T-helper 22 cell (primary cell): ENCODE data around the gene STAMBP.
"Not testable (repeated sequence)": the region's sequence is repeated elsewhere in the genome, so short reads cannot be mapped to it uniquely, and the experiment has no call there.

Experiments used
- DNase-seq: peaks from one replicate; pipeline ENCODE4 v3.0.0-alpha.2; 2020; ENCODE audit warnings: low read depth

STAMBP gene

DNA sequence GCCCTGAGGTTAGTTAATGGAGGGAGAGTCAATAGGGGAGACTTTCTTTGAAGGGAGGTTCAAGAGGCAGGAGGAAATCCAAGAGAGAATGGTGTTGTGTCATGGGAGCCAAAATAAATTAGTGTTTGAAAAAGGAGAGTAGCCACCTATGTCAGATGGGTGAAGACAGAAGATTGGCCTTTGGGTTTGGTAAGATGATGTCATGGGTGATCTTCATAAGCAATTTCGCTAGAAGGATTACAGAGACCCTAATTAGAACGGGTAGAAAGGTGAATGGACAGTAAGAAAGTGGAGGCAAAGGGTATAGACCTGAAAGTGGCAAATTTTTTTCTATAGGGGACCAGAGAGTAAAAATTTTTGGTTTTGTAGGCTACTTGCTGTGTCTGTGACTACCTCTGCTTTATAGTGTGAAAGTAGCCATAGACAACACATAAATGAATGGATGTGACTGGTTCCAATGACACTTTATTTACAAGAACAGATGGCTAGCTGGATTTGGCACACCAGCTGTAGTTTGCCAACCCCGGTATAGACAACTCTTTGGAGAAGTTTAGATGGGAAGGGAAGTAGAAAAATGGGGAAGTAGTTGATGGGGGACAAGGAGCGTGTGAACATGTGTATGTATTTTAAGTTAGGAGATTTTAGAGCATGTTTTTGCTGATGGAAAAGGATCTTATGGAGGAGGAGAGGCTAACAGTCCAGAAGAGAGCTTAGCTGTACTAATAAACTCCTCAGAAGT is 9.3 kb downstream of the STAMBP start:
- no peak for DNase-seq

DNA sequence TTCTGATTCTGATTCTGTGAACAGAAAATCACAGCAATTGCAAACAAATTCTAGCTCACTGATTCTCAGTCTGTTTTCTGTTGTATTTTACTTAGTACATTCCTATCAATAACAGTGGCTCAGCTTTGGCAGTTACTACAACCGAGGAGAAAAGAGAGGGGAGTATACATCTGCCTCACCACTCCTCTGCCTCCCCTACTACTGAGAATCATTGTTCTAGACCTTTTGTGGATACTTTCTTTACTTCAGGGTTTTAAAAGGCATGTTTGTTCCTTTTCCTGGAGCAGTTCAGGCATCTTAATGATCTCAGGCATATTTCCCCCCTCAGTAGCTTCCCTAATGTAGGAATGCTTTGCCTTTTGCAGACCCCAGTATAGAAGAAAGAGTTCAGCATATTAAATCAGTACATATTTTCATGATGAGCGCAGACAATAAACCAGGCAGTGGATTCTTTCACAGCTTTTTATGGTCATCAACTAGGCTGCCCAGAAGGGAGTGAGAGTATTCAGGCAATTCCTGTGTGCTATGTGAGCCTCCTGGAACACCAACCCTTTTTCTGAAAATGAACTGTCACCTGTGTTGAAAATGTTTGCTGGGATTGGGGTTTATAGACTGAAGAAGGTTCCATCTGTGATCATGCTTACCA is 10.3 kb downstream of the STAMBP start:
- no peak for DNase-seq

DNA sequence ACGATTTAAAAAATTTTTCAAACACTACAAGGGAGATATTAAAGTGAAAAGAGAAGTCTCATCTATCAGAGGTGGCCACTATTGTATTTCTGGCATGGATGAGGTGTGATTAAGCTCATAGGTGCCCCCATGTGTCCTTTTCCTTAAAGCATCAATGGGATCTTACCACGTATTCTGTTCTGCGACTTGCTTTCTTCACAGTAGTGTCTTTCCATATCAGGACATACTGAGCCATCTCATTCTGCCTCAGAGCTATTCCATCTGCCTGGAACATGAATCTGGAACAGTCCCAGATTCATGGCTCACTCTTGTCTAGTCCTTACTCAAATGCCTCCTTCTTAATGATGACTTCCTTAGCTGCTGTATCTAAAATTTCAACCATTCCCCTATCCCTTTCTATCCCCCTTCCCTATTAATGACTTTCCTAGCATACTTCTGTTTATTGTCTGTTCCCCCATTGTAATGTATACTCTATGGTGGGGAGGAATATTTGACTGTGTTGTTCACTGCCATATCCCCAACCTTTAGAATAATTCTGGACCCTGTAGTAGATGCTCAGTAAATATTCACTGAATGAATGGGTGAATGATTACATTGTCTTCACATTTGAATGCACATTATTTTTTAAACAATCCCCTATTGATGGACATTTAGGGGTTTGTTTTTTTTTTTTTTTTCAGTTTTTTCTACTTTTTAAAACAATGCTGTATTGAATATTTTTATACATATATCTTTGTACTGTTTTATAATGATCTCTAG is 11.1 kb downstream of the STAMBP start:
- no peak for DNase-seq

DNA sequence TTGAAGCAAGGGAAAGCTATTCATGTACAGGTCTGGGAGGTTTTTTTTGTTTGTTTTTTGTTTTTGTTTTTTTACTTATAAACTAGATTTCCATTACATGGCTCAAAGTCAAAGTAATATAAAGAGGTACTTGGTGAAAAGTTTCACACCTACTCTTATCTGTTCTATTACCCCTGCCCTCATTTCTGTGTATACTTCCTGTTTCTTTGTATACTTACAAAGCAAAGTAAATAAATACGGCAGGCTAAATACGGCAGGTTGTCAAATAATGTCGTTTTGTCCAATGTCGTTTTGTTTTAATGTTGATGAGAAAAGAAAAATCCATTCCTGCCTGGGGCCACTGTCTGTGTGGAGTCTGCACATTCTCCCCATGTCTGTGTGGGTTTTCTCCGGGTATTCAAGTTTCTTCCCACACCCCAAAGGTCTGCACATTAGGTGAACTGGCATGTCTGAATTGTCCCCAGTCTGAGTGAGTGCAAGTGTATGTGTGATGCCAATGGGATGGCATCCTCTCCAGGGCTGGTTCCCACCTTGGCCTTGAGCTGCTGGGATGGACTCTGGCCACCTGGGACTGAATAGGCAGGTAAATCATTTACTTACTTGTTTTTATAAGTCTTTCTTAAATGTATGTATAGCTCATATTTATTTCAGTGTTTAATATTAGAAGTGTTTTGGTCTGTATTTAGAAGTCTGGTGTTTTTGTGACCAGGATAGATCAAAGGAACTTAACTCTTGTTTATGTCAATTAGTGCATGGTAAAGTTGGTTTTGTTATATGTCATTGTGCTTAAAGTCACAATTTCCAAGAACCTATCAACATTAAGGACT is 13.4 kb downstream of the STAMBP start:
- no peak for DNase-seq

DNA sequence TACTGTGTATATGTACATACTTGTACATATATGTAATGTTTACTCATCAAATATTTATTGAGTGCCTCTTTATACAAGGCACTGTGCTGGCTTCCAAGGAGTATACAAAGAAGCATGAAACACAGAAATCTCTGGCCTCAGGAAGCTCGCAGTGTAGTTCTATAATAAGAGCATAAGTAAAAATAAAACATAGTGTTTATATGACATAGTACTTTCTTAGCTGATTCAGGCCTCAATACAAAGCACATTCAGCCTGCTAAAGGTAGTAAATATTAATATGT is 13.9 kb downstream of the STAMBP start:
- DNase-seq, result no peak

DNA sequence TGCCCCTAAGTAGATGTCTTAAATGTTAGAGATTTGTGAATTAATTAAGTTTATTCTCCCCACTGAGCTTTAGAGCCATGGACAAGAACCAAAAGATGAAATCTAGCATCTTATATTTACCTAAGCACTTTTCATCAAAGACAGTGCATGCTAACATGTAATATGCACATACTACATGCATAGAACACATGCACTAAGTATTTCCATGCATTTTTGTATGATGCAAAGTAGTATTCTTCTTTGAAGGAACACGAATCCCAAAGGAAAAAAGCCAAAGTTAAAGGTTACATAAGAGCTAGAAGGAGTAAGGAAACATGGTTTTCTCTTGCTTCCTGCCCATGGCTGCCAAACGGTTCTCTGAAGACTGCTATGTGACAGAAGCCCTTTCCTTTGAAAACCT is 15.3 kb downstream of the STAMBP start:
- DNase-seq, result no peak

DNA sequence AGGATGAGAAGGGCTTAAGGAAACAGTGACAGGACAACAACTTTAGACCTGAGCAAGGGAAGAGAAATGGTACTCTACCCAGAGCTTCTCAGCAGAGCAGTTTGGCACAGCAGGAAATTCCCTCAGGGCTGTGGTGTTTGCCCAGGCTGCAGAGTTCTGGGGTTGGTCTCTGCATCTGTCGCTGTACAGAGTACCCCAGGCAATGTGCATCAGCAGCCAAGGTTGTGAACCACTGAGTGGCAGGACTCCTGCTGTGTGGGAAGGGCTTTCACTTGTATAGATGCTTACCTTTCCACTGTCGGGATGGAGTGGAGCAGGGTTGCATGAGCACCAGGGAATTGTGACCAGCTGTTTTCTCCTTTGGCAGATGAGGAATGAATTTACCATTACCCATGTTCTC is 21.2 kb downstream of the STAMBP start:
- DNase-seq, result no peak

DNA sequence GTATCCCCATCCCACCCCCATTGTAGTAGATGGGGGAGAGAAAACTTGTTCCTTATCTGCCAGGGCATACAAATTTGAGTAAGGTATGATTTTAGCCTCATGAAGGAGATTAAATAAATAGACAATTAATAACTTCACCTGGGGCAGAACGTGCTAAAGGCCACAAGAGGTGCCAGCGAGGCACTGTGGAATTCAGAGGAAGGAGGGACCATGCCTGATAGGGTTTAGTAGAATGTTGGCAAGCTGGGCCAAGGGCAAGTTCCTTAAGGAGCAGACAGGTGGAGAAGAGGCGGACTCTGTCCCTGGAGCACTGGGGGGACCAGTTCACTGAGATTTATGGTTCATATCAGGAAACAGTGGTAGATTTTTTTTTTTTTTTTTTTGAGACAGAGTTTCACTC is 22.5 kb downstream of the STAMBP start:
- no peak for DNase-seq

DNA sequence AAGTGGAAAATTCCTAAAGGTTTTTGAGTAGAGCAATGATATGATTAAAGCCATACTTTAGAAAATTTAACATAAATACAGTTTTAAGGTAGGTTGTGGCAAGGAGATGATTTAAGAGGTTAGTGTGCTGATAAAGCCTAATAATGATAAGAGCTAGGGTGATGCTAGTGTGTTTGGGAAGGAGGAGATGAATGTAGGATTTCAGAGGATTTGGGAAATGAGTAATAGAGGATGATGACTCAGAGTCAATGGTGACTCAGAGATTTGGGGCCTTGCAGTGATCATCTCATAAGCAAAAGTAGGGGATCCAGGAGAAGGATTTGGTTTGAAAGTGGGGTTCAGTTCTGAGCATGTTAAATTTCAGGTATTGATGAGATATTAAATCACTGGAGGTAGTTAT is 23.3 kb downstream of the STAMBP start:
- DNase-seq, result no peak

DNA sequence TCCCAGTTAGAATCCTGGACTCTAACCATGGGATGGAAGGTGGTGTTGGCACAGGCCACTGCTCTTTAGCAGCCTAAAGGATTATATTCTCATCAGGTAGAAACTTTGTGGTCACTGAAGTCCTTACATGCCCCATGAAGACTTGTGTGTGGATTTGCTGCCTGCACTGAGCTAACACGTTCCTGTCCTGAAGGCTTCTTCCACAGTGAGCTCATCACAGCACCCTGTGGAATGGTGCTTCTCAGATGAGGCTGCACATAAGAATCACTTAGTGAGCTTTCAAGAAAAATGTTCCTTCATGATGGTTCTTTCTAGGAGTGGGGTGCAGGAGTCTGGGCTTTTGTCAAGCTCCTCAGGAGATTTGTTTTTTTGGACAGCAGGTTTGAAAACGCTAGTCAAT is 26.8 kb downstream of the STAMBP start:
- DNase-seq, result no peak

DNA sequence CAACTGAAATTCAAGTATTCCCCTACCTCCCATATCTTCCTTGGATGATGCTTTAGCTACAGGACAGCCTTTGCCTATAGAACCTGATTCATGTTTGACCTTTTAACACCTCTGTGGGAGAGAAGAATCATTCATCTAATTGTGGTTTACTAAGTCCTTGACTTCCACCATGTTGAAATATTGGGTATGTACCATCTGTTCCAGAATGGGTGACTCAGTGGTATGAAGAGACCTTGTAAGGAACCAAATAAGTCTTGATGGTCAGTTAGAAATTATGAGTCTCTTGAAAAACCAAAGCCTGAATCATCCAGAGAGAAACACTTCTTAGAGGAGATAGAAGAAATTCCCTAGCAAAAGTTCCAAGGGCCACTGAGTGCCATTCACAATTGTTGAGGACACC is 27.5 kb downstream of the STAMBP start:
- DNase-seq, result no peak

DNA sequence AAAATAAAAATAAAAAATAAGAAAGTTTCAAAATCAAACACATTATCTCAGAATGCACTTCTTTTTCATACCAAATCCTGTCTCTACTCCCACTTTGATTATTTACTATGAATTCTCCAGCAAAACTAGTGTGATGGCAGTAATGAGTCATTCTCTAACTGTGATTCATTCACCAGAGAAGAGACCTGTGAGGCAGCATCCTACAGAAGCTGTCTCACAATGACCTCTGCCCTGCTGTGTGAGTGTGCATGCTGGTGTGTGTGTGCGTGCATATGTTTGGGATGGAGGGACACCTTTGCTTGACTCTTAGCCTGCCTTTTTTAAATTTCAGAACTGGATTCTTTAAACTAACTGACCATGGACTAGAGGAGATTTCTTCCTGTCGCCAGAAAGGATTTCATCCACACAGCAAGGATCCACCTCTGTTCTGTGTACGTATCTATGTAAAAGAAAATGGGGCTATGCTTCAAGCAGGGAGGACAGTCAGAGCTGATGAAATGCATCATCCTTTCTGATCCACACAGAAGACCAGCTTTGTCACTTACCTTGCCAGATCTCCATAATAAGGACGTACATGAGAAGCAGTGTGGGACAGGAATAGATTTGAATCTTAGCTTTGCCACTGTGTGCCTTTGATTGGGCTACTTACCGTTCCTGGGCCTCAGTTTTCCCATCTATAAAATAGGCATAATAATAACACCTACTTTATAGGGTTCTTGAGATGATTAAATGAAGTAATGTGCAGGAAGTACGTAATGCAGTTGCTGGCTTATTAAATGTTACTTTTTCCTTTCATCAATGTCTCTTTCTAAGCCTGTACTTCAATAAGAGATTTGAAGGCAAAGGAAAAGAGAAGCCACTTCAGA is 31.2 kb downstream of the STAMBP start:
- no peak for DNase-seq

DNA sequence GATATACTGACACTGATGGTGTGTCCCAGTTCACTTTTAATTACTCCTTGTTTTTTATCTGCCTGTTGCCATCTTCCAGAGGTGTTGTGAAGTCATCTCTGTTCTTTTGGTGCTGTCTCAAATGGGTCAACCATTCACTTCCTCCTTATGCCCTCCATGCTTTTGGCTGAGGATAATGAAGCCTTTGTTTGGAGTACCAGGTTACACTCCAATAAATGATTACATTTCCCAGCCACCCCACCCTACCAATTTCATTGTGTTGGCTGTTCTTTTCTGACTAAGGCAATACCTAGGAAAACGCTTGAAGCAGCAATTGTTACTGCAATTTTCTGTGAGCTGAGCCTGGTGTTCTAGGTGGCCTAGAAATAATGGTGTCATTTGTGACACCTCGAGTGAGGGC is 34.2 kb downstream of the STAMBP start:
- no peak for DNase-seq

DNA sequence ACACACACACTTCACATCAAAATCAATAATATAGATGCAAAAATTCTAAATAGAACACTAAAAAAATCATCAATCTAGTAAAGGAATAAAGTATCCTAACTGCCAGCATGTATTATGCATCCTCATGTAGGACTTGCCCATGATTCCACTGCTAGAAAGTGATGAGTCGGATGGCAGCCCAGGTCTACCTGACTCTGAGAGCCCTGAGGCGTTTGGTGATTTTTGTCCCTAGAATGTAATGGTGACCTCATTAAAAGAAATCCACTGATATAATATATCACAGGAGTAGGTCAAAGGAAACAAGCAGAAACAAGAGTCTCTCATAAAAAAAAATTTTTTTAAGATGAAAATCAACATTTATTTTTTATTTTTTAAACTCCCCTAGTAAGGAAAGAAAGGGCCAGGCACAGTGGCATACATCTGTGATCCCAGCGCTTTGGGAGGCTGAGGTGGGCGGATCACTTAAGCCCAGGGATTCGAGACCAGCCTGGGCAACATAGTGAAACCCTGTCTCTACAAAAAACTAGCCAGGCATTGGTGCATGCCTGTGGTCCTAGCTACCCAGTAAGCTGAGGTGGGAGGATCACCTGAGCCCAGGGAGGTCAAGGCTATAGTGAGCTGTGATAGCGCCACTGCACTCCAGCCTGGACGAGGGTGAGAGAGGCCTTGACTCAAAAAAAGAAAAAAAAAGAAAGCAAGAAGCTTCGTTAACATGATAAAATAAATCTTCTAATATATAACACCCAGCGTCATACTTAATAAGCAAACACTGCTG is 39.6 kb downstream of the STAMBP start:
- DNase-seq, result no peak

DNA sequence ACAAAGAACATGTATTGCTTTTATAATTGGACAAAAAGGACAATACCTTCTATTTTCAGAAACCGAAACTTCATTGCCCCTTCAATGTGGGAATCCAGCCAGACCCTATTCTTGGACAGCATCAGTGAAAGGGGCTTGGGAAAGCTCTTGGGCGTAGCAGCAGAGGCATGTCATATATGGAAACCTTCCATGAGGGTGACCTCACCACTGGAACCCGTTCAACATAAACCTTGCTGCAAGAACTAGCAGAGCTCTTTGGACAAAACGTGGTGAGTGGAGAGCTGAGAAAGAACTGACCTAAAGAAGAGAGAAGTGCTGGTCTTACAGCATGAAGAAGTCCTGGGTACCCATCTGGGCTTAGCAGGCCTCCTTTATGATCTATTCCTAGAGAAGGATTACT is 41.3 kb downstream of the STAMBP start:
- DNase-seq, result no peak

DNA sequence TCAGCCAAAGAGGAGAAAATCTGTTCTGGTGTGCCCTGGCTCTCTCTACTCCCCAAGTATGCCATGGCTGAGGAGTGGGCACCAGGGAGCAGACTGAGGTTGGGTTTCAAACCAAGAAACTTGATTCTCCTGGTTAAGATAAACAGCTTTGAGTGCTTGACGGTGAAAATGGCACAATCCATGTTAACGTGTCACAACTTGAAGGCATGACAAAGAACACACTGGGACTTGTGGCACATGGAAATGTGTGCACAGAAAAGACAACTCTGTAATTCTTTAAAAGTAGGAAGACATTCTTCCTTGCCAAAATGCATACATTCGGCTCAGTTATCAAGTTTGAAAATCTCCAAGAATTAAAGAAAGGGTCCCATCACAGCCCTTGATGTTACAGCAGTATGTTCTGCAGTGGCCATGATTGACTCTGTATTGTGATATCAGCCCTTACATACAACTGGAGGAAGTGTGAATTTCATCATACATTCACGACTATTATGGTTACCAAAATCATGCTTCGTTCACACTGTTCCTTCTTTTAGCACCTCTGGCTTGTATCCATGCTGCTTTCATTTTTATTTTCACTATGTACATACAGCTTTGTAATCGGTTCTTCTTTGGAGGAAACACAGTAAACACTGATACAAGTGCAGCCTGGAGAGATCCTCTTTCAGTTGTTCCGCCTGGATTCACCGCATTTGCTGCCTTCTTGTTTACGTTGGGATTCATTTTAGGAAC is 48.5 kb downstream of the STAMBP start:
- DNase-seq, result no peak

DNA sequence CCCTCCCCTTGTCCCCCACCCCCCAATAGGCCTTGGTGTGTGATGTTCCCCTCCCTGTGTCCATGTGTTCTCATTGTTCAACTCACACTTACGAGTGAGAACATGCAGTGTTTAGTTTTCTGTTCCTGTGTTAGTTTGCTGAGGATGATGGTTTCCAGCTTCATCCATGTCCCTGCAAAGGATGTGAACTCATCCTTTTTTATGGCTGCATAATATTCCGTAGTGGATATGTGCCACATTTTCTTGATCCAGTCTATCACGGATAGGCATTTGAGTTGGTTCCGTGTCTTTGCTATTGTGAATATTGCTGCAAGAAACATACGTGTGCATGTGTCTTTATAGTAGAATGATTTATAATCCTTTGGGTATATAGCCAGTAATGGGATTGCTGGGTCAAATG is 49.2 kb downstream of the STAMBP start:
- DNase-seq, result not testable (repeated sequence)

DNA sequence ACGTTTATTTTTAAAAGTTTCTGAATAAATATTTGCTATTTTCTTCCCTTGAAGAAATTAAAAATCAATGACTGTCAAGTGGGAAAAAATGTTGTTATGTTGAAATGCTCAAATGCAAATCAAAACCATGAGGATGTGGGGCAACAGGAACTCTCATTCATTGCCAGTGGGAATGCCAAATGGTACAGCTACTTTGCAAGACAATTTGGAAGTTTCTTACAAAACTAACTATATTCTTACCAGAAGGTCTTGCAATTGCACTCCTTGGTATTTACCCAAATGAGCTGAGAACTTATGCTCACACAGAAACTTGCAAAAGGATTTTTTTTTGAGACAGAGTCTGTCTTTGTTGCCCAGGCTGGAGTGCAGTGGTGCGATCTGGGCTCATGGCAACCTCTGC is 56.6 kb downstream of the STAMBP start:
- DNase-seq, result no peak

DNA sequence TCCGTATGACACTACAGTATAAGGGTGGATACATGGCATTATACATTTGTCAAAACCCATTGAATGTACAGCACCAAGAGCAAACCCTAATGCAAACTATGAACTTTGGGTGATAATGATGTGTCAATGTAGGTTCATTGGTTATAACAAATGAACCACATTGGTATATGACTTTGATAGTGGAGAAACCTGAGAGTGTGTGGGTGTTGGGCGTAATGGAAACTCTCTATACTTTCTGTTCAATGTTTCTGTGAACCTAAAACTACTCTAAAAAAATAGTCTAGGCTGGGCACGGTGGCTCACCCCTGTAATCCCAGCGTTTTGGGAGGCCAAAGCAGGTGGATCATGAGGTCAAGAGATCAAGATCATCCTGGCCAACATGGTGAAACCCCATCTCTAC is 57.6 kb downstream of the STAMBP start:
- no peak for DNase-seq
